GM19193 (cell line): Measurements from ENCODE around the gene DNAH3.

Experiments used
- POLR2A ChIP-seq: IDR thresholded peaks from 4 replicates; pipeline ENCODE4 v1.6.1; 2011; ENCODE audit not compliant: insufficient read depth, insufficient read length; ENCODE audit errors: extremely low read depth

The DNAH3 gene

DNA sequence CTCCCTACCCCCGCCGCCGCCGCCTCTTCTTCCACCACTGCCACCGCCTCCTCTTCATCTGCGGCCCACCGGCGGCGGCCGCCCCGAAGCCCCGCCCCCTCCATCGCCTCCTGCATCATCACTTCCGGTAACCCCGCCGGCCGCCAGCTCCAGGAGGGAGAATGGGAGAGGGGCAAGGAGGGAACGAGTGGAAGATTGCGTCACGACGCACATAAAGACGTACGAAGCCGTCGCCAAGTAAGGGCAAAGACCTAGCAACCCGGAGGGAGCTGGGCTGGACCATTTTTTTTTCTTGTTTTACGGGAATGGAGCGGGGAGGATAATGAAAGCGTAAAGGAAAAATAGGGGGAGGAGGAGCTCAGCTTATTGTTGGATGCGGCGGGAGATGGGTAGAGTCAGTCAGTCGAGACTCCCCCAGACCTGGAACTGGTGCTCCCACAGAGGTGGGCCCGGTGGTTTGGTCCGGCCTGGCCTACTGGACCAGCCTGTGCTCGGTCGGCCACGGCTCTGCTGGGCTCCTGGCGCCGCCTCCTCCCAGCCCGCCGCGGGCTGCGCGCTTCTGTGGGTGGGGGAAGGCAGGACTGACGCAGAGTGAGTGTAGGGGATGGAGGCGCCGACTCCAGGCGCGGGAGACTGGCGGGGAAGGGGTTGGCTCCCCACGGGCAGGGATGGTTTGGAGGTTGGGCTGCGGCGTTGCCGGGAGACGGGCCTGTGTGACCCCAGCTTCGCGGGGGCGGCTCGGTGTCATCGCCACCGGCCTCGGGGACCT, 250.2 kb downstream of the DNAH3 start, which contains the start of the genes DCUN1D3 and LYRM1:
TSS of gene DCUN1D3 (minus strand) at position 60 of the 769 bp plus-strand sequence. CDS start 37,820 bp downstream, outside the sequence.
TSS of gene LYRM1 (plus strand) at position 473 of the 769 bp plus-strand sequence. CDS start 14,785 bp downstream, outside the sequence.
- TF ChIP-seq POLR2A = peak; percentile 88

DNA sequence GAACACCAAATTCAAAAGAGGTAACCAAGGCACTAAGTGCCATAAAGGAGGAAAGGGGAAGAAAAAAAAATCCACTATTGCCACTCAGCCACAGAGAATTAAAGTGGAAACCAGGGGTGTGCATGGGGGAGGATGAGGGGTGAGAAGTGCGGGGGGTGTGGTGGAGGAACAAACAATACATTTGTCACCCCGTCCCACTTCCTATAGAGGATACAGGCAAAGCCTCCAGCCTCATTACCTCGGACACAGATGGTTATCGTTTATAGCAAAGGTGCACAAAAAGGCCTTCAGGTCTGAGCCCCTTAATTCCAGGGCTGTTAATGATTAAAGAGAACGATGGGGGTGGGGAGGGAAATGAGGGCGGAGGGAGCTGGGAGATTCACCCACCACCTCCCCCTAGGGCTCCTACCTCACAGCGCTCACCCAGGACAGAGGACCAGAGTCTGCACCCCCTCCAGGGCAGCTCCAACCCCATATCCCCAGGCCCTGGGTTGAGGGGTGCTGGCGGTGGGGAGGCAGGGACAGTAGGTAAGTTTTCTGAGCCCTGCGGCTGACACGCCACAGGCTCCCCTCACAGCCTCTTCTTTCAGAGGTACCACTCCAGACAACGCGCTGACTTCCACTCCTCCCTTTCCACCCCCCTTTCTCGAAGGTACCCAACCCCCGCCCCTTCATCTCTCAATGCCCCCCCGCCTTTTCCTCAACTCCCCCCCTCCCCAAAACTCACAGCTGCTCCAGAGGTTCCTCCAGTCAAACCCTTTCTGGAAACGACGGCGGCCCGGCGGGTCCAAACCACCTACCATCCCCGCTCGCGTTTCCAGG, 251.0 kb downstream of the DNAH3 start:
- no peak for TF ChIP-seq POLR2A

DNA sequence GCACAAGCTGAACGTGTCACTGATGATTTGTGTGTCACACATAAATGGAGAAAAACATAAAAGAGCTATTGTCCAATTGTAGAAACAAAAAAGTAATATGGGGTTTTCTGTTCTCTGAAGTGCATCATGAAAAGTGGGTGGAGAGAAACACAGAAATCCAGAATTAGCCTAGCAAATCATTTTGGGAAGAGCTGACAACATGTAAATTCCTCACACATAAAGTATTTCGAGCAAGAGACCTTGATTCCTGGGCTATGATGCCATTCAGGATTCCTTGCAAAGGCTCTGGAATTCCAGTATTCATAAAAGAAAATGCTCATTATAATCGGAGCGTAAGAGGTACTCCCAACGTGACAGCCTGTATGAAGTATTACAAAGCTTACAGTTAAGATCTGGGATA, 251.6 kb downstream of the DNAH3 start:
- no peak for TF ChIP-seq POLR2A

DNA sequence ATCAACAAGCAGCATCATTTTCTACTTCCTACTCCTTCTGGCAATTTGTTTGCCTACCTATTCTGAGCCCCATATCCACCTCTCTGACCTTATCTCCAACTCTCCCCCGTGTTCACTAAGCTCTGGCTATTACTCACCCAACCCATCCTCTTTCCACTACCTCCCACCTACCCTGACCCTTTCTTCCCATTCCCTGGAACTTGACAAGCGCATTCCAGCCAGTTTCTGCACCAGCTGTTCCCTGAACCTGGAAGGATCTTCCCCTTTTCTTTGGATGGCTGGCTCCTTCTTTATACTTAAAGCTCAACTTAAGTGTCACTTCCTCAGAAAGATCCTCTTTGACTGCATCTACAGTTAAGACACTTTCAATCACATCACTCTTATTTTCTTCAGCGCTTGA, 252.7 kb downstream of the DNAH3 start:
- TF ChIP-seq POLR2A = no peak

DNA sequence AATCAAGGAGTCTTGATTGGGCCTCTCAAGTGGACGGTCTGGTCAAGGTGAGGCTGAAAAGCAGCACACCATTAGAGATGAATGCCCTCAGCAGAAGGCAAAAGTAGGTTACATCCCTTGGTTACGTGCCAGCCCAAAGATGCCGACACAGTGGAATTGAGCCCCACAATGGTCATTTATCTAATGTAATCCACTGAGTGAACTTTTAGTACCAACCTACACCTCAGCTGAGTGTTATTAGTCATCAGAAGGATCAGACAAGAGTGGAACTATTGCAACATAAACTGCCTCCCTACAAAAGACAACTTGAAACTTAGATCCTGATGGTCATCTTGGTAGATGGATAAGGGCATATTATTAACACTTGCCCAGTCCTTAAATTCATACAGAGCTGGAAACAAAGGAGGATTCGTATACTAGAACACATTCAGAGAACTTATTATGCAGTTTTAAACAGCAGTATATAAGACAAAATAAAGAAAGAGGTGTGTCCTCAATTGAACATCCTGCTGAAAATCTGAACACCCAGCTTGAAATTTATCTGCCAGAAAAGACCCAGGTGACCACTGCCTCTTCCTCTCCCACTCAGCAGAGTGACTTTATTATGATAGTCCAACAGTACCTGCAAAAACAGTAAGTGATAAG, 253.3 kb downstream of the DNAH3 start:
- TF ChIP-seq POLR2A = no peak

DNA sequence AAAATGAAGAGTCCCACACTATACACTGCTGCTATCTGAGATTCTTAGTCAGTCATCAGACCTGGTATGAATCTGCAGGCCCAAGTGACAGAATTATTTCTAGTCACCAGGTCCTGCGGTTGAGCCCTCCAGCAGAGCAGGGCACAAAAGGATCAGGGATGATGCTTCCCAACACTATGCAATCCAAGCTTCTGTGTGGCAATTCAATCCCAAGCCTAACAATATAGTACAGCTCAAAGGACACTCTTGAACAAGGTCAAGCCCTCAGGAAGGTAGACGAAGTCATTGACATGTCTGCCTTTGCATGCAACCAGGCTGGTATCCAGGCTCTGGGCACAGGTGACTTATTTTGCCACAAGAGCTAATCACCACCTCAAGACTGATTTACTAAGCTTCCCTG, 256.3 kb downstream of the DNAH3 start:
- no peak for TF ChIP-seq POLR2A

DNA sequence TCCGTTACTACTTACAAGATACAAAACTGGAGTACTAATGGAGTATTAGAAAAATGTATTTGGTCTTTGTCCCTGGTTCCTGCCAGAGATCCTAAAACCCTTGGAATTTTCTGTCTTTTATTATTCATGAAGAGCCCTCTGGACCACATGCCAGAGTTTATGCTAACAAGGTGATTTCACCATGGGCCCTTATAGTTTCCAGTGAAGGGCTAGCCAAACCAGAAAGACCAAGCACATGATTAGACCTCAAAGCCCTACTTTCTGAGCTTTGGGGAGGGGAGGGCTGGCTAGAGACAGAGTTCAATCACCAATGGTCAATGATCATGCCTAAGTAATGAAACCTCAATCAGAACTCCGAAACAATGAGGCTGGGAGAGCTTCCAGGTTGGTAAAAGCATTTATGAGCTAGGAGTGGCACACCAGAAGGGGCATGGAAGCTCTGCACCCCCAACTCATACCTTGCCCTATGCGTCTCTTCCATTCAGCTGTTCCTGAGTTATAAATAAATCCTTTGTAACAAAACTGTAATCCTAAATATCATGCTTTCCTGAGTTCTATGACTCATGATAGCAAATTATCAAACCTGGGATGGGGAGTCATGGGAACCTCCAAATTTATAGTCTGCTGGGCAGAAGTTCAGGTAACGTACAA, 260.9 kb downstream of the DNAH3 start:
- TF ChIP-seq POLR2A = no peak

DNA sequence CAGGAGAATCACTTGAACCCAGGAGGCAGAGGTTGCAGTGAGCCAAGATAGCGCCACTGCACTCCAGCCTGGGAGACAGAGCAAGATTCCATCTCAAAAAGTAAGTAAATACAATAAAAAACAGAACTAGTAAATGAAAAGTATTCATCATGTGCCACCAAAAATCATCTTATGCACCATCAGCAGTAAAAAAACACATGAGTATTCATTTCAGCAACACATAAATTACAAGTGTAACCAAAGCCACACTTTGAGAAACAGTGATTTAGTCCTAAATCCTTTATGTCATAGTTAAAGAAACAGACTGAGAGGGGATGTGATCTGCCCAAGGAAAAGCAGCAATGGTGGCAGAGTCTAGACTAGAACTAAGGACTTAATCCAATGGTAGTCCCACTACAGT, 263.4 kb downstream of the DNAH3 start:
- no peak for TF ChIP-seq POLR2A

DNA sequence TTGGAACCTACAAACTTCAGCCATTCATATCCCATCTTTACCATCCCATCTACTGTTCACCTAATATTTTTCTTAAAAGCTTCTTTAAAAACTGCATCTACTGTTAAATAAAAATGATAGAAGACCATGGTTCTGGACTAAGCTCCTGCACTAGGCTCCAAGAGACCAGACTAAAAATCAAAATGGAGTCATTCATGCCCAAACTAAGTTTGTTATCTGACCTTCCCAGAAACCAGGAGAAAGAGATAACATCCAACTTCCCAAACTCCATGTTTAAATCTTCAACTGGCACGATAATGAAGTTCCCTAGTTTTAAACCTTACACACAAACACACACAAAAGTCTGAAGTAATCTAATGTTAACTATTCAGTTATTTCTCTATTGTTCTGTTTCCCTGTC, 264.3 kb downstream of the DNAH3 start:
- TF ChIP-seq POLR2A = no peak

DNA sequence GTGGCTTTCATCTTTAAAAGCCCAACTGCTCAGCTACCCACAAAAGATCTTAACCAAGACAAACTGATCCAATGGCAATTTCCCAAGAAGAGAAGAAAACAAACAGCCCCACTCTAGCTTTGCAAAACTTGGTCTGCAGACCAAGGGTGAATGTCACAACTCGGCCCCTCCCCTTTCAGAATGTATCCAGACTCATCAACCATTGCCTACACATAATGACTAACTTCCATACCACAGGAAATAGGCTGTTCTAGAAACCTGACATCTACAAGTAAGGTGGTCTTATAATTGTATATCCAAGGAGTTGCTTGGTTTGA, 266.4 kb downstream of the DNAH3 start:
- TF ChIP-seq POLR2A = no peak

DNA sequence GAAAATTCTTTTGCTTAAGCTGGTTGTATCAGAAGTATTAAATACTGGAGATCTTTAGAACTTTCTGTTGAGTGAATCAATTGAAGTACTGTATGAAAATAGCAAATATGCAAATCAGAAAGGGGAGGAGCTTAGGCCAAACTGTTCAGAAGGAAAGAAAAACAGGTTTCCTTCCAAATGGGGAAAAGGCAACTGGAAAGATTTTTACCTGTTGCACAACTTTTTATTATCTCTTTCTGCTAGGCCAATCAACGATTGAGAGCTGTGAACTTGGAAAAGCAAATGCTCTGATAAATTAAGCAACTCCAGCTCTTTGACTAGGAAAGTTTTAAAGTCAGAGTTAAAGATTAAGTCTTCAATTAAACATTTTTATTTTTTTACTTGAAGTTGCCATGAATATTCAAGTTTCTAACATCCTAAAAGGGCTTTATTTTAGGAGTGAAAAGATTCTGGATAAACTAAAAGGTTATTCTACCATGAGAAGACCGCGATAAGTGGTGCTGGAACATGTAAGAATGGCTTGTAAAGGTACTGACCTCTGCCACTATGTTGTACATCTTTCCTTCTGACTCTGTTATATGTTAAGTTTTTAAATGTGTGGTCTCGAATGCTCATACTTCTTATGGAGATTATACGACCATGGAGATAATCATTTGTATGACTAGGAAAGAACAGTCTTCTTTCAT, 266.9 kb downstream of the DNAH3 start:
- TF ChIP-seq POLR2A = no peak
